Urinary bladder (tissue), 4 donors: ENCODE results near the gene KCNG2. TPM values are rescaled to one million over a fixed set of nuclear protein-coding genes. Genes with fewer than 3 reads are reported as not detected.

ENCODE experiments used
- DNase-seq: peaks from one replicate; pipeline ENCODE4 v3.0.0-alpha.2; 2015; ENCODE audit errors: extremely low spot score
- H3K27ac ChIP-seq: one replicate; pipeline ENCODE4 v1.5.1; 2013; ENCODE audit warnings: low read depth, mild to moderate bottlenecking, moderate library complexity
- H3K36me3 ChIP-seq: one replicate; pipeline ENCODE4 v1.6.1; 2013; ENCODE audit warnings: mild to moderate bottlenecking, moderate library complexity; ENCODE audit not compliant: insufficient read depth
- H3K4me1 ChIP-seq: one replicate; pipeline ENCODE4 v1.6.1; 2013; ENCODE audit warnings: mild to moderate bottlenecking, moderate library complexity; ENCODE audit not compliant: insufficient read depth
- H3K4me3 ChIP-seq: one replicate; pipeline ENCODE4 v1.5.1; 2013; ENCODE audit warnings: low read depth, low read length
- WGBS: extraction: QIAGEN DNeasy Blood & Tissue Kit; methylation state at CpG from one replicate; pipeline ENCODE4 v1.1.7; 2013; 5-methylcytosine and 5-hydroxymethylcytosine counted together
- polyA plus RNA-seq: library from polyadenylated mRNA; stranded (reverse); fragments of 200-250 nt; gene quantifications from one replicate; pipeline ENCODE4 v1.2.3, GENCODE V29; 2013
- total RNA-seq: library from RNA; depleted of rRNA; stranded (reverse); fragments of >200 nt; gene quantifications from one replicate; pipeline ENCODE4 v1.2.3, GENCODE V29; 2014
- donor health status: healthy with polysubstance abuse.
- donor health status: healthy.

The KCNG2 gene
- total and polyA plus RNA-seq, 2 donors = 0.21 to 0.46 TPM

- DNase-seq = no peak
Measured at GRCh38 chr18:79818036-79818435, 20.3 kb downstream of the KCNG2 start.

GRCh38 chr18:79818631-79819030, 20.9 kb downstream of the KCNG2 start:
- H3K27ac ChIP-seq = no peak overlapping the region
- WGBS = 82% methylated on average over 18 of the region's 18 CpGs

More at GRCh38 chr18:79818036-79818435, 20.3 kb downstream of the KCNG2 start:
- Histone ChIP-seq H3K4me3 (no peak overlapping the region), H3K36me3 (no peaks in the 10 kb centered on the region), H3K4me1 (no peaks in the 10 kb centered on the region), H3K27ac (no peak overlapping the region)
- WGBS = 65% methylated on average over 14 of the region's 14 CpGs

GRCh38 chr18:79819064-79819967, 21.6 kb downstream of the KCNG2 start:
- no peak overlapping the region for H3K27ac ChIP-seq
- no peak for DNase-seq
- no peaks in the 10 kb centered on the region for H3K36me3 ChIP-seq
- no peak overlapping the region for H3K4me3 ChIP-seq
- WGBS = 83% methylated on average over 26 of the region's 26 CpGs
- no peaks in the 10 kb centered on the region for H3K4me1 ChIP-seq

More at GRCh38 chr18:79818631-79819030, 20.9 kb downstream of the KCNG2 start:
- Histone ChIP-seq H3K36me3 (no peaks in the 10 kb centered on the region), H3K4me1 (no peaks in the 10 kb centered on the region), H3K4me3 (no peak overlapping the region)
- no peak for DNase-seq

GRCh38 chr18:79819968-79820351, 22.2 kb downstream of the KCNG2 start:
- 61% methylated on average over 14 of the region's 14 CpGs for WGBS
- H3K27ac ChIP-seq = no peak overlapping the region
- no peaks in the 10 kb centered on the region for H3K4me1 ChIP-seq
- no peaks in the 10 kb centered on the region for H3K36me3 ChIP-seq
- DNase-seq = no peak
- no peak overlapping the region for H3K4me3 ChIP-seq

- 75% methylated on average over 12 of the region's 12 CpGs for WGBS
- Histone ChIP-seq H3K27ac (no peak overlapping the region), H3K4me3 (no peak overlapping the region), H3K36me3 (no peaks in the 10 kb centered on the region), H3K4me1 (no peaks in the 10 kb centered on the region)
- no peak for DNase-seq
Measured at GRCh38 chr18:79823120-79823519, 25.4 kb downstream of the KCNG2 start.

- DNase-seq = no peak
- H3K27ac ChIP-seq = no peak overlapping the region
- no peaks in the 10 kb centered on the region for H3K4me1 ChIP-seq
- WGBS = 82% methylated on average over 26 of the region's 26 CpGs
- no peak overlapping the region for H3K4me3 ChIP-seq
- no peaks in the 10 kb centered on the region for H3K36me3 ChIP-seq
Measured at GRCh38 chr18:79825913-79826312, 28.2 kb downstream of the KCNG2 start.

- Histone ChIP-seq H3K4me3 (no peak overlapping the region), H3K27ac (no peak overlapping the region), H3K4me1 (no peaks in the 10 kb centered on the region), H3K36me3 (no peaks in the 10 kb centered on the region)
- WGBS = 84% methylated on average over 18 of the region's 18 CpGs
- DNase-seq = no peak
Measured at GRCh38 chr18:79826966-79827365, 29.2 kb downstream of the KCNG2 start.

GRCh38 chr18:79828258-79828657, 30.5 kb downstream of the KCNG2 start:
- Histone ChIP-seq H3K36me3 (no peaks in the 10 kb centered on the region), H3K4me1 (no peaks in the 10 kb centered on the region), H3K27ac (no peak overlapping the region), H3K4me3 (no peak overlapping the region)
- no peak for DNase-seq
- WGBS = 94% methylated on average over 5 of the region's 5 CpGs

- no peak overlapping the region for H3K27ac ChIP-seq
- H3K36me3 ChIP-seq = no peaks in the 10 kb centered on the region
- no peak overlapping the region for H3K4me3 ChIP-seq
- no peak for DNase-seq
- 88% methylated on average over 17 of the region's 17 CpGs for WGBS
- no peaks in the 10 kb centered on the region for H3K4me1 ChIP-seq
Measured at GRCh38 chr18:79829136-79829854, 31.6 kb downstream of the KCNG2 start.

GRCh38 chr18:79832169-79832568, 34.4 kb downstream of the KCNG2 start:
- no peaks in the 10 kb centered on the region for H3K36me3 ChIP-seq
- WGBS = 87% methylated on average over 3 of the region's 3 CpGs
- no peak overlapping the region for H3K4me3 ChIP-seq
- H3K4me1 ChIP-seq = no peaks in the 10 kb centered on the region
- no peak overlapping the region for H3K27ac ChIP-seq
- DNase-seq = no peak

GRCh38 chr18:79834834-79835233, 37.1 kb downstream of the KCNG2 start:
- WGBS = 62% methylated on average over 6 of the region's 6 CpGs
- Histone ChIP-seq H3K27ac (no peak overlapping the region), H3K4me1 (no peaks in the 10 kb centered on the region), H3K4me3 (no peak overlapping the region), H3K36me3 (no peaks in the 10 kb centered on the region)
- no peak for DNase-seq

GRCh38 chr18:79841936-79842335, 44.2 kb downstream of the KCNG2 start:
- 83% methylated on average over 4 of the region's 4 CpGs for WGBS
- H3K36me3 ChIP-seq = no peaks in the 10 kb centered on the region
- DNase-seq = no peak
- H3K4me3 ChIP-seq = no peak overlapping the region
- H3K4me1 ChIP-seq = no peaks in the 10 kb centered on the region
- H3K27ac ChIP-seq = no peak overlapping the region

GRCh38 chr18:79844999-79845563, 47.3 kb downstream of the KCNG2 start:
- 91% methylated on average over 10 of the region's 10 CpGs for WGBS
- Histone ChIP-seq H3K4me1 (no peaks in the 10 kb centered on the region), H3K27ac (no peak overlapping the region), H3K36me3 (no peaks in the 10 kb centered on the region), H3K4me3 (no peak overlapping the region)
- no peak for DNase-seq
